ENCODE results near the gene PITPNC1.

DNA sequence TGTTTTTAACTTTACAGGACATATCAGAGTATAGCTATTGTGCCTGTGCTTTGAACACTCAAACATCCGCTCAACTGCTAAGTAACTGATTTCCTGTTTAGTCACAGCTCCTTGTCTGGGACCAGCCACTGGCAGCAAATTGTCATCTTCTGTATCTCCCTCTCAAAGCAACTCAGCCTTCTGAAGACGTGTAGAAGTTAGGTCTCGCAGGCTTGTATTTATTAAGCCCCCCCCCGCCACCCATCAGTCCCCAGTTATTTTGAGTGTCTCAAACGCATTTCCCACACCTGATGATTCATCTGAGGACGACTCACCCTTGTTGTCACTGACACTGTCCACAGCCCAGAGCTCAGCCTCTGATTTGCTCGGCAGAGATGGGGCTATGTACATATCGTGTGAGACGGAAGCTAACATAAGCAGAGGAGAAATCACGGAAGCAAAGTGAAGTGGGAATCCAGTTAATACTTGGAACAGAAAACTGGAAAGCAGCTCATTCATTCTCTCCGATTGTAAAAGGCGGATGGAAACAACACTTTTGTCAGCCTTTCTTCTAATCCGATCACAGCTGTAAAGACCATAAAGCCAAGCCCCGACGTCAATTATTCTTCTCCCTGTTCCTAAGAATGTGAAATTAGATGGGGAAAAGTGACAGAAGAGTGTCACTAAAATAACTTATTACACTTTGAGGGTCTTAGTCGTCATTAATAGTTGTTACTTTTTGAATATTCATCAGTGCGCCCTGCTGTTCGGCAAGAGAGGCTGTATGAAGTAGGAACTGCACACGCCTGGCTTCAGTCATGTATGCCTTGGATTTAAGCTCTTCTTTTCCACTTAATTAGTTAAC, 64.2 kb downstream of the PITPNC1 start:
- no peak for TF ChIP-seq POLR2AphosphoS5 (IDR thresholded peaks at IDR 0.05)
- TF ChIP-seq CTCF (IDR thresholded peaks at IDR 0.05), result no peak
- no peak for TF ChIP-seq POLR2A (IDR thresholded peaks at IDR 0.05)

All from breast epithelium (tissue), 3 donors.